C4-2B (cell line): ENCODE data around the gene RASL12.

Source experiments
- ZFX ChIP-seq: fragments of 450-650 bp; IDR thresholded peaks from 2 replicates; pipeline ENCODE4 v1.6.1; 2017
- TF ChIP-seq, protein P1 (sequence below): fragments of 450-650 bp; conservative IDR thresholded peaks from 2 replicates; pipeline ENCODE4 v1.5.1; 2017; ENCODE audit warnings: mild to moderate bottlenecking

DNA sequence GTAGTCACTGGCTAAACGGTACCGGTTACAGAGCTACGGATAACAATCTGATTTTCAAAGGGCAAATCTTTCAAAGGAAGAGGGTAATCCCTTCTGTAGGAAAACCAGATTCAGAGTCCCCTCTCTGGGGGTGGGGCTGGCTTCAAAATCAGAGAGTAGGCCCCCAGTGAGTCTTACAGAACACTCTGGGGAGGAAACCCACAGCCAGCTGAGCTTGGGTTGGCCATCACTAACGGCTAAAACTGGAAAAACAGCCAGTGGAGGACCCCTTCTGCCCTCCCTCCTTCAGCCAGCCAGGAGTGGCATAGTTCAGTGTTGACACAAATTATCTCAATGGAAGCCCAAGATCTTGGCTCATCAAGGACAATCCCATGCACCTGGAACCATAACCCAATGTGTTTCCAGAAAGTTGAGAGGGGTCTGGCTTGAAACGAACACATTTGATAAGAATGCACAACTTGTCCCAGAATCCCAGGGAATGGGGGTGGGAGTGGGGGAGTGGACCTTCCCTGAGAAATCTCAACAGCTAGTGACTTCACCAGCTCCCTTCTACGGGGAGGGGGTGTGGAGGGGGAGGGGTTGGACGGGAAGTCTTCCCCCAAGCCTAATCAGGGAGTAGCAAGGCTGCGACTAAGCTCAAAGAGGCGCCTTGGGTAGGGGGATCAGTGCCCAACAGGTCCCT is 1.0 kb downstream of the RASL12 start:
- TF ChIP-seq, protein P1, sequence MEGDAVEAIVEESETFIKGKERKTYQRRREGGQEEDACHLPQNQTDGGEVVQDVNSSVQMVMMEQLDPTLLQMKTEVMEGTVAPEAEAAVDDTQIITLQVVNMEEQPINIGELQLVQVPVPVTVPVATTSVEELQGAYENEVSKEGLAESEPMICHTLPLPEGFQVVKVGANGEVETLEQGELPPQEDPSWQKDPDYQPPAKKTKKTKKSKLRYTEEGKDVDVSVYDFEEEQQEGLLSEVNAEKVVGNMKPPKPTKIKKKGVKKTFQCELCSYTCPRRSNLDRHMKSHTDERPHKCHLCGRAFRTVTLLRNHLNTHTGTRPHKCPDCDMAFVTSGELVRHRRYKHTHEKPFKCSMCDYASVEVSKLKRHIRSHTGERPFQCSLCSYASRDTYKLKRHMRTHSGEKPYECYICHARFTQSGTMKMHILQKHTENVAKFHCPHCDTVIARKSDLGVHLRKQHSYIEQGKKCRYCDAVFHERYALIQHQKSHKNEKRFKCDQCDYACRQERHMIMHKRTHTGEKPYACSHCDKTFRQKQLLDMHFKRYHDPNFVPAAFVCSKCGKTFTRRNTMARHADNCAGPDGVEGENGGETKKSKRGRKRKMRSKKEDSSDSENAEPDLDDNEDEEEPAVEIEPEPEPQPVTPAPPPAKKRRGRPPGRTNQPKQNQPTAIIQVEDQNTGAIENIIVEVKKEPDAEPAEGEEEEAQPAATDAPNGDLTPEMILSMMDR, result no peak
- TF ChIP-seq ZFX, result no peak
